ENCODE measurements around the gene POMC. TPM values are rescaled to one million over a fixed set of nuclear protein-coding genes. Genes with fewer than 3 reads are reported as not detected.

Gene POMC
- total RNA-seq (2012; rRNA removed) (not detected in 2 replicates), polyA plus RNA-seq (2012; rRNA removed) (0.17 and 0.47 TPM in 2 replicates), Bru-seq, nascent RNA (not detected), BruChase-seq, experiment 1, labeled RNA remaining after a 6-hour chase (not detected), BruChase-seq, experiment 2, labeled RNA remaining after a 2-hour chase (percentile 9 among the genes with signal in this experiment)
- 0.32 and 0.80 TPM in 2 replicates for polyA plus RNA-seq (2012; cell fraction: cytosol; rRNA removed)
- 0.29 TPM in 2 replicates for polyA plus RNA-seq (2012; cell fraction: nucleus; rRNA removed; ENCODE audit: low replicate concordance)
- long read RNA-seq, result 0 reads

GRCh38 chr2:25168256-25169072 lies at the start of gene POMC:
Gene POMC (minus strand): TSS chr2:25168580. CDS start chr2:25164772, 3,808 bp downstream.
- H3K9me1 ChIP-seq (ENCODE audit: insufficient read depth, low read length), result no peaks in the 10 kb centered on the region
- no peak within 1 kb of the TSS for H2BK20ac ChIP-seq (ENCODE audit: low read depth, low read length)
- no peak within 1 kb of the TSS for H3K9ac ChIP-seq (ENCODE audit: low read depth, low read length)
- WGBS, 2 experiments (ENCODE audit: extremely low coverage in 2 of 2, insufficient read length in 1 of 2), result 2% methylated on average over 26 of the region's 75 CpGs; no CpG with 5 or more reads in 1 of the 2 experiments
- peak within 1 kb of the TSS; percentile 76 for H2AK9ac ChIP-seq (replicated peaks; ENCODE audit: low read depth, low read length, poor library complexity)
- H3K4ac ChIP-seq (ENCODE audit: low read depth, low read length), result no peak within 1 kb of the TSS
- no peak within 1 kb of the TSS for H3K27ac ChIP-seq (ENCODE audit: insufficient read depth, low read length)
- H3K14ac ChIP-seq (replicated peaks; ENCODE audit: low read depth, low read length), result no peak within 1 kb of the TSS
- peaks cover 2% of the 10 kb centered on the region; the same call in 1 of the 2 replicates for H3K4me1 ChIP-seq (ENCODE audit: control insufficient read depth, insufficient read depth, low read length)
- peak within 1 kb of the TSS; percentile 24; the same call in 1 of the 2 replicates for H3K4me3 ChIP-seq (ENCODE audit: insufficient read depth, low read depth, low read length)
- no peak within 1 kb of the TSS for H3K56ac ChIP-seq (ENCODE audit: extremely low read depth, insufficient read depth, low read length)
- H2BK5ac ChIP-seq (ENCODE audit: low read depth, low read length, poor library complexity, severe bottlenecking), result no peak within 1 kb of the TSS
- H3K36me3 ChIP-seq (ENCODE audit: control insufficient read depth, insufficient read depth, low read length), result no peaks in the 10 kb centered on the region
- H3K79me1 ChIP-seq (ENCODE audit: low read depth in 1 of 2, low read length in 2 of 2), result no peaks in the 10 kb centered on the region
- H3K18ac ChIP-seq (ENCODE audit: low read depth, low read length), result no peak within 1 kb of the TSS
- H3K4me2 ChIP-seq (ENCODE audit: low read depth, low read length), result peak within 1 kb of the TSS; percentile 80
- peak; percentile 83 for ATAC-seq (ENCODE audit: low read depth)
- BruUV-seq (replicated peaks), result no TSS peak
- peak; percentile 21 for DNase-seq
- no peak within 1 kb of the TSS for H2AK5ac ChIP-seq (ENCODE audit: low read depth, low read length)
- dilution Hi-C loops (cut with HindIII; ENCODE audit: low sequenced_read_pairs, unreplicated experiment) (no loop called here), in situ Hi-C loops (cut with MboI; ENCODE audit: low sequenced_read_pairs) (no loop called here), intact Hi-C loops (cut with micrococcal nuclease) (no loop called here)
- H2BK15ac ChIP-seq (ENCODE audit: low read depth, low read length), result no peak within 1 kb of the TSS
- no peaks in the 10 kb centered on the region for H4K20me1 ChIP-seq (ENCODE audit: insufficient read depth, low read length)
- no peak for TF ChIP-seq RFX5 (IDR thresholded peaks at IDR 0.05; ENCODE audit: low read depth, low read length)
- no peak for TF ChIP-seq MAFK (IDR thresholded peaks at IDR 0.05; ENCODE audit: low read depth, low read length)
- no peak for TF ChIP-seq RCOR1 (IDR thresholded peaks at IDR 0.05; ENCODE audit: insufficient replicate concordance, low read length)
- ChIA-PET CTCF (no interaction called here), POLR2A (ENCODE audit: unreplicated experiment) (no interaction called here)
- no peak within 1 kb of the TSS for H4K5ac ChIP-seq (ENCODE audit: low read depth, low read length)
- H2BK120ac ChIP-seq (ENCODE audit: low read depth, low read length), result no peak within 1 kb of the TSS
- no peak within 1 kb of the TSS for H4K91ac ChIP-seq (ENCODE audit: insufficient read depth, low read depth, low read length)
- peak within 1 kb of the TSS; percentile 16; the same call in 1 of the 2 replicates for H3K23ac ChIP-seq (ENCODE audit: low read depth, low read length)
- H3K9me3 ChIP-seq (ENCODE audit: control insufficient read depth, insufficient read depth, low read length), result peaks cover 6% of the 10 kb centered on the region
- peak within 1 kb of the TSS; percentile 84 for H2AFZ ChIP-seq (replicated peaks; ENCODE audit: low read length, poor library complexity)
- H4K8ac ChIP-seq (ENCODE audit: low read depth in 2 of 2, low read length in 2 of 2), result no peak within 1 kb of the TSS
- peaks cover 73% of the 10 kb centered on the region for H3K27me3 ChIP-seq (ENCODE audit: control insufficient read depth, insufficient read depth, low read length)
